ENCODE results near the gene NFYC. TPM values are rescaled to one million over a fixed set of nuclear protein-coding genes. Genes with fewer than 3 reads are reported as not detected.

NFYC gene
- total and polyA plus RNA-seq, 2 of the 8 experiments (the other 6 are each of a cell fraction or from before 2014, with no cell fraction given): 54.1 to 124 TPM

GRCh38 chr1:40758004-40758403 is 66.5 kb downstream of the NFYC start (continued):
- TF ChIP-seq CHD7 (IDR thresholded peaks at IDR 0.05; ENCODE audit: insufficient replicate concordance, low read length) (no peak), BRCA1 (IDR thresholded peaks at IDR 0.05; ENCODE audit: low read depth, low read length) (no peak), CHD1 (IDR thresholded peaks at IDR 0.05; ENCODE audit: low read depth, low read length) (no peak), POLR2A (IDR thresholded peaks at IDR 0.05; ENCODE audit: control extremely low read depth in 1 of 2, low read depth in 2 of 2, low read length in 2 of 2) (no peak), CEBPB (IDR thresholded peaks at IDR 0.05; ENCODE audit: low read depth, low read length) (no peak), TCF12 (IDR thresholded peaks at IDR 0.05; ENCODE audit: low read depth, low read length) (no peak), MAX (IDR thresholded peaks at IDR 0.05) (no peak), CBX8 (IDR thresholded peaks at IDR 0.05; ENCODE audit: borderline replicate concordance, low read depth, low read length) (no peak), KDM5A (IDR thresholded peaks at IDR 0.05; ENCODE audit: low read length) (no peak), RNF2 (IDR thresholded peaks at IDR 0.05; ENCODE audit: borderline replicate concordance, low read depth, low read length, missing control alignments, poor library complexity, severe bottlenecking) (no peak), RAD21 (IDR thresholded peaks at IDR 0.05 in 1 of 2, conservative IDR thresholded peaks at IDR 0.05 in 1 of 2; ENCODE audit: low read depth in 2 of 2, low read length in 2 of 2) (no peak), POU5F1 (IDR thresholded peaks at IDR 0.05; ENCODE audit: low read depth, low read length) (no peak)
